Stimulated activated CD4-positive, alpha-beta T cell treated with anti-CD3 and anti-CD28 coated beads, Interleukin-4, amount 100 ng/mL, for 4 hours (primary cell): ENCODE measurements around the gene HHIPL2.
"Not testable (repeated sequence)": the region's sequence is repeated elsewhere in the genome, so short reads cannot be mapped to it uniquely, and the experiment has no call there.

Source experiments
- DNase-seq, 2 experiments: peaks; one replicate each; pipeline ENCODE4 v3.0.0-alpha.2; 2020

The HHIPL2 gene

GRCh38 chr1:222539951-222540597 lies 7.8 kb downstream of the HHIPL2 start:
- DNase-seq: no peak

GRCh38 chr1:222535455-222535854 lies 12.4 kb downstream of the HHIPL2 start:
- no peak for DNase-seq

GRCh38 chr1:222530852-222531251 lies 17.1 kb downstream of the HHIPL2 start:
- no peak for DNase-seq

GRCh38 chr1:222529916-222530315 lies 18.0 kb downstream of the HHIPL2 start:
- DNase-seq: no peak

- no peak for DNase-seq
Observed at GRCh38 chr1:222529181-222529580, 18.7 kb downstream of the HHIPL2 start.

- DNase-seq: no peak
Observed at GRCh38 chr1:222525951-222526350, 22.0 kb downstream of the HHIPL2 start.

- DNase-seq: no peak
Observed at GRCh38 chr1:222523852-222524251, 24.1 kb downstream of the HHIPL2 start.

GRCh38 chr1:222522105-222522915 lies 25.6 kb downstream of the HHIPL2 start:
- DNase-seq: no peak

- DNase-seq: no peak
Observed at GRCh38 chr1:222521299-222522104, 26.4 kb downstream of the HHIPL2 start.

GRCh38 chr1:222489496-222489895 lies 58.4 kb downstream of the HHIPL2 start:
- DNase-seq: not testable (repeated sequence)

GRCh38 chr1:222487774-222488173 lies 60.1 kb downstream of the HHIPL2 start:
- not testable (repeated sequence) for DNase-seq

GRCh38 chr1:222484005-222484404 lies 63.9 kb downstream of the HHIPL2 start:
- DNase-seq: not testable (repeated sequence)

- DNase-seq: not testable (repeated sequence)
Observed at GRCh38 chr1:222479567-222479966, 68.3 kb downstream of the HHIPL2 start.

- not testable (repeated sequence) for DNase-seq
Observed at GRCh38 chr1:222476436-222476835, 71.5 kb downstream of the HHIPL2 start.

- not testable (repeated sequence) for DNase-seq
Observed at GRCh38 chr1:222473717-222474116, 74.2 kb downstream of the HHIPL2 start.

- not testable (repeated sequence) for DNase-seq
Observed at GRCh38 chr1:222472776-222473540, 74.9 kb downstream of the HHIPL2 start.
